ENCODE measurements around the gene STT3B.

Gene STT3B

DNA sequence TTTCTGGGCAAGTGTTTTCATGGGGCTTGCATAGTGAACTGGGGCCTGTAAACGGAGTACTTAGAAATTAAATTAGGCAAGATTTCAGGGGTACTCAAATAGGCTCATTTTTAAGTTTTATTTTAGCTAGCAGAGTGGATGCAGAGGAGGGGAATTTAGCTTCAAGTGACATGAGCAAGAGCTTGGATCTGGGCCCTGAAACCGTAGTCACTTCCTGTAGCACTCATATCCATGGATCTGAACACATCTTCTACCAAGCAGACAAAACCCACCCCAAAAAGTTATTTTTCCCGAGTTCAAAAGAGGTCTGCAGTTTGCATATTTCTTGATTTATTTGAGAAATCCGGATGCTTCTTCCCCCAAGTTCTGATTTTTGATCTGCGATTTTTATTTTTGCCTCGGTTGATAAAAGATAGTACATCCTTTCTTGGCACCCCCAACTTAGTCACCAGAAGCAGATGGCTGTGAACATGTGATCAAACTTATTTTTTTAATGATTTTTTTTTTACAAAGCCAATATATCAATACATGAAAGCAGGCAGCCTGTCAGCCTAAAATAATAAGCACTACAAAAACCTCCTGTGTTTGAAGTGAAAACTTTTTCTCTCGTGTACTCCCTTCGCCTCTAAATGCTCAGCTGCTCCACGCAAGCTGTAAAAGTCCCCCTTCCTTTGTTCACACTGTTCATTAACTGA lies 36.6 kb upstream of the STT3B start:
- TF ChIP-seq TAF1 (IDR thresholded peaks at IDR 0.05; ENCODE audit: borderline replicate concordance, insufficient read depth, low read length) (no peak), SIN3A (IDR thresholded peaks at IDR 0.05; ENCODE audit: borderline replicate concordance, insufficient read depth, low read length) (no peak), FOXP2 (optimal IDR thresholded peaks at IDR 0.05; ENCODE audit: borderline replicate concordance, extremely low read depth, extremely low read length, insufficient read depth) (no peak), POLR2AphosphoS5 (IDR thresholded peaks at IDR 0.05; ENCODE audit: low read depth, low read length) (no peak)
- TF ChIP-seq, protein P1, sequence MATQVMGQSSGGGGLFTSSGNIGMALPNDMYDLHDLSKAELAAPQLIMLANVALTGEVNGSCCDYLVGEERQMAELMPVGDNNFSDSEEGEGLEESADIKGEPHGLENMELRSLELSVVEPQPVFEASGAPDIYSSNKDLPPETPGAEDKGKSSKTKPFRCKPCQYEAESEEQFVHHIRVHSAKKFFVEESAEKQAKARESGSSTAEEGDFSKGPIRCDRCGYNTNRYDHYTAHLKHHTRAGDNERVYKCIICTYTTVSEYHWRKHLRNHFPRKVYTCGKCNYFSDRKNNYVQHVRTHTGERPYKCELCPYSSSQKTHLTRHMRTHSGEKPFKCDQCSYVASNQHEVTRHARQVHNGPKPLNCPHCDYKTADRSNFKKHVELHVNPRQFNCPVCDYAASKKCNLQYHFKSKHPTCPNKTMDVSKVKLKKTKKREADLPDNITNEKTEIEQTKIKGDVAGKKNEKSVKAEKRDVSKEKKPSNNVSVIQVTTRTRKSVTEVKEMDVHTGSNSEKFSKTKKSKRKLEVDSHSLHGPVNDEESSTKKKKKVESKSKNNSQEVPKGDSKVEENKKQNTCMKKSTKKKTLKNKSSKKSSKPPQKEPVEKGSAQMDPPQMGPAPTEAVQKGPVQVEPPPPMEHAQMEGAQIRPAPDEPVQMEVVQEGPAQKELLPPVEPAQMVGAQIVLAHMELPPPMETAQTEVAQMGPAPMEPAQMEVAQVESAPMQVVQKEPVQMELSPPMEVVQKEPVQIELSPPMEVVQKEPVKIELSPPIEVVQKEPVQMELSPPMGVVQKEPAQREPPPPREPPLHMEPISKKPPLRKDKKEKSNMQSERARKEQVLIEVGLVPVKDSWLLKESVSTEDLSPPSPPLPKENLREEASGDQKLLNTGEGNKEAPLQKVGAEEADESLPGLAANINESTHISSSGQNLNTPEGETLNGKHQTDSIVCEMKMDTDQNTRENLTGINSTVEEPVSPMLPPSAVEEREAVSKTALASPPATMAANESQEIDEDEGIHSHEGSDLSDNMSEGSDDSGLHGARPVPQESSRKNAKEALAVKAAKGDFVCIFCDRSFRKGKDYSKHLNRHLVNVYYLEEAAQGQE (IDR thresholded peaks at IDR 0.05; ENCODE audit: insufficient read depth in 1 of 2, low read depth in 2 of 2, low read length in 2 of 2) = no peak

GRCh38 chr3:31498791-31499190 lies 33.9 kb upstream of the STT3B start:
- TF ChIP-seq SIN3A (IDR thresholded peaks at IDR 0.05; ENCODE audit: borderline replicate concordance, insufficient read depth, low read length) (no peak), FOXP2 (optimal IDR thresholded peaks at IDR 0.05; ENCODE audit: borderline replicate concordance, extremely low read depth, extremely low read length, insufficient read depth) (no peak), TAF1 (IDR thresholded peaks at IDR 0.05; ENCODE audit: borderline replicate concordance, insufficient read depth, low read length) (no peak), POLR2AphosphoS5 (IDR thresholded peaks at IDR 0.05; ENCODE audit: low read depth, low read length) (no peak)
- TF ChIP-seq, protein P1 (IDR thresholded peaks at IDR 0.05; ENCODE audit: insufficient read depth in 1 of 2, low read depth in 2 of 2, low read length in 2 of 2) = no peak

- TF ChIP-seq, protein P1 (IDR thresholded peaks at IDR 0.05; ENCODE audit: insufficient read depth in 1 of 2, low read depth in 2 of 2, low read length in 2 of 2) = no peak
- TF ChIP-seq POLR2AphosphoS5 (IDR thresholded peaks at IDR 0.05; ENCODE audit: low read depth, low read length) (no peak), TAF1 (IDR thresholded peaks at IDR 0.05; ENCODE audit: borderline replicate concordance, insufficient read depth, low read length) (no peak), SIN3A (IDR thresholded peaks at IDR 0.05; ENCODE audit: borderline replicate concordance, insufficient read depth, low read length) (no peak), FOXP2 (optimal IDR thresholded peaks at IDR 0.05; ENCODE audit: borderline replicate concordance, extremely low read depth, extremely low read length, insufficient read depth) (no peak)
These were observed 33.4 kb upstream of the STT3B start for GRCh38 chr3:31499281-31499680.

- no peak for TF ChIP-seq POLR2AphosphoS5 (IDR thresholded peaks at IDR 0.05; ENCODE audit: low read depth, low read length)
- TF ChIP-seq, protein P1 (IDR thresholded peaks at IDR 0.05; ENCODE audit: insufficient read depth in 1 of 2, low read depth in 2 of 2, low read length in 2 of 2) = no peak
- TF ChIP-seq FOXP2 (optimal IDR thresholded peaks at IDR 0.05; ENCODE audit: borderline replicate concordance, extremely low read depth, extremely low read length, insufficient read depth) = no peak
- TF ChIP-seq TAF1 (IDR thresholded peaks at IDR 0.05; ENCODE audit: borderline replicate concordance, insufficient read depth, low read length) = no peak
- no peak for TF ChIP-seq SIN3A (IDR thresholded peaks at IDR 0.05; ENCODE audit: borderline replicate concordance, insufficient read depth, low read length)
These were observed 29.9 kb upstream of the STT3B start for GRCh38 chr3:31502803-31503221.

Data from PFSK-1 (cell line).